ENCODE results near the gene GTF2H3.

GTF2H3 gene

DNA sequence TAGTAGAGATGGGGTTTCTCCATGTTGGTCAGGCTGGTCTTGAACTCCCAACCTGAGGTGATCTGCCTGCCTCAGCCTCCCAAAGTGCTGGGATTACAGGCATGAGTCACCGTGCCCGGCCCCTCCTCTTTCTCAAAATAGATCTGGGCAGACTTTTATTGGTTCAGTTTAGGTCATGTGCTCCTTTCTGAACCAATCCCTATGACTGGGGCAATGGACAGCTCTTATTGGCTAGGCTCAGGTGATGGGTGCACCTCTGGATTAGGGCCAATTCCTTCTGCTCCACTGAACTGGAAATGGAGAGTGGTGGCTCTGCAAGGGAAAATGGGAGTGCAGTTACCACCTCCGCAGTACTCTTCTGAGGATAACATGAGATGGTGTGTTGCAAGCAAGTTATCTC, 72.3 kb downstream of the GTF2H3 start:
- no peaks in the 10 kb centered on the region for H3K9me3 ChIP-seq
- TF ChIP-seq, protein P1, sequence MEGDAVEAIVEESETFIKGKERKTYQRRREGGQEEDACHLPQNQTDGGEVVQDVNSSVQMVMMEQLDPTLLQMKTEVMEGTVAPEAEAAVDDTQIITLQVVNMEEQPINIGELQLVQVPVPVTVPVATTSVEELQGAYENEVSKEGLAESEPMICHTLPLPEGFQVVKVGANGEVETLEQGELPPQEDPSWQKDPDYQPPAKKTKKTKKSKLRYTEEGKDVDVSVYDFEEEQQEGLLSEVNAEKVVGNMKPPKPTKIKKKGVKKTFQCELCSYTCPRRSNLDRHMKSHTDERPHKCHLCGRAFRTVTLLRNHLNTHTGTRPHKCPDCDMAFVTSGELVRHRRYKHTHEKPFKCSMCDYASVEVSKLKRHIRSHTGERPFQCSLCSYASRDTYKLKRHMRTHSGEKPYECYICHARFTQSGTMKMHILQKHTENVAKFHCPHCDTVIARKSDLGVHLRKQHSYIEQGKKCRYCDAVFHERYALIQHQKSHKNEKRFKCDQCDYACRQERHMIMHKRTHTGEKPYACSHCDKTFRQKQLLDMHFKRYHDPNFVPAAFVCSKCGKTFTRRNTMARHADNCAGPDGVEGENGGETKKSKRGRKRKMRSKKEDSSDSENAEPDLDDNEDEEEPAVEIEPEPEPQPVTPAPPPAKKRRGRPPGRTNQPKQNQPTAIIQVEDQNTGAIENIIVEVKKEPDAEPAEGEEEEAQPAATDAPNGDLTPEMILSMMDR (IDR thresholded peaks at IDR 0.05; ENCODE audit: low read depth, low read length), result no peak
- no peaks in the 10 kb centered on the region for H3K4me1 ChIP-seq
- peaks cover 3% of the 10 kb centered on the region for H3K36me3 ChIP-seq
- DNase-seq, result peak; percentile 65
- no peak overlapping the region for H3K4me3 ChIP-seq (ENCODE audit: low read depth, low read length)
- no peaks in the 10 kb centered on the region for H3K27me3 ChIP-seq

- Histone ChIP-seq H3K4me1 (no peaks in the 10 kb centered on the region), H3K4me3 (ENCODE audit: low read depth, low read length) (no peak overlapping the region), H3K27me3 (no peaks in the 10 kb centered on the region), H3K36me3 (peaks cover 5% of the 10 kb centered on the region), H3K9me3 (no peaks in the 10 kb centered on the region)
- TF ChIP-seq, protein P1 (IDR thresholded peaks at IDR 0.05; ENCODE audit: low read depth, low read length), result no peak
- DNase-seq, result no peak
Observed at GRCh38 chr12:123707466-123707865, 73.8 kb downstream of the GTF2H3 start.

All from BE2C (cell line).